ENCODE results near the gene SNN. TPM values are rescaled to one million over a fixed set of nuclear protein-coding genes. Genes with fewer than 3 reads are reported as not detected.

Gene SNN
- total and polyA plus RNA-seq, 2 of the 4 experiments (the other 2 are of a cell fraction), result 10.0 to 13.0 TPM

DNA sequence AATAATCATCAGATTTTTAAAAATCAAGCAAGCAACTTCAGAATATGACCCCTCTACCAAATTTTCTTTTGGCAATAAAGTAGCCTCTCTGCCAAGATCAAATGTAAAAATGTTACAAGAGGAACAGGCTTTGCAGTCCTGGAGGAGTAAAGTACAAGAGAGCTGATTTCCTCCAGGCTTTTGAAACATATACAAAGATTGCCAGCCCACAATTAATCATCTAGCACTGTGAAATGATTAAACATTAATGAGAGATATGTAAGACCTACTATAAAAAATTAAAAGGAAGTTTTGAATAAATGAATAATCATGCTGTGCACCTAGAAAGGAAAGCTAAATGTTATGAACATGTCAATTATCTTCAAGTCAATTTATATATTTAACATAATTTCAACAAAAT is 48.1 kb downstream of the SNN start:
- Histone ChIP-seq H4K20me1 (ENCODE audit: insufficient read depth, low read length) (peaks cover 5% of the 10 kb centered on the region; the same call in 1 of the 2 replicates), H3K9me1 (ENCODE audit: insufficient read depth, low read length) (no peaks in the 10 kb centered on the region), H2BK15ac (ENCODE audit: low read depth, low read length) (no peak overlapping the region)

More for the DNA sequence above, 48.1 kb downstream of the SNN start:
- H4K91ac ChIP-seq (ENCODE audit: insufficient read depth, low read depth, low read length), result no peak overlapping the region
- dilution Hi-C loops (cut with HindIII; ENCODE audit: low sequenced_read_pairs, unreplicated experiment), result no loop called here
- POLR2A ChIA-PET (ENCODE audit: unreplicated experiment), result no interaction called here
- in situ Hi-C loops (cut with MboI; ENCODE audit: low sequenced_read_pairs), result loop anchor here (10.0 kb wide), 1 partner anchor 752 kb away; no protein-coding TSS in a partner anchor
- H2BK120ac ChIP-seq (ENCODE audit: low read depth, low read length), result no peak overlapping the region
- no peak overlapping the region for H2BK20ac ChIP-seq (ENCODE audit: low read depth, low read length)
- intact Hi-C loops (cut with micrococcal nuclease), result loop anchor here (10.0 kb wide), 1 partner anchor 752 kb away; no protein-coding TSS in a partner anchor
- no peak for DNase-seq
- H3K23ac ChIP-seq (ENCODE audit: low read depth, low read length), result no peak overlapping the region
- no TSS peak for BruUV-seq (replicated peaks)
- TF ChIP-seq NFE2L2 (IDR thresholded peaks at IDR 0.05; ENCODE audit: low read depth, low read length) (no peak), MAZ (IDR thresholded peaks at IDR 0.05; ENCODE audit: borderline replicate concordance, low read depth, low read length) (no peak), FOS (IDR thresholded peaks at IDR 0.05; ENCODE audit: low read depth, low read length) (no peak), RAD21 (IDR thresholded peaks at IDR 0.05; ENCODE audit: low read length) (no peak), RFX5 (IDR thresholded peaks at IDR 0.05; ENCODE audit: low read depth, low read length) (no peak), MAFK (IDR thresholded peaks at IDR 0.05; ENCODE audit: low read depth, low read length) (no peak), POLR2A (IDR thresholded peaks at IDR 0.05; ENCODE audit: low read depth, low read length) (no peak), SMC3 (IDR thresholded peaks at IDR 0.05; ENCODE audit: low read depth, low read length) (no peak), CEBPB (IDR thresholded peaks at IDR 0.05; ENCODE audit: low read depth, low read length) (no peak), RCOR1 (IDR thresholded peaks at IDR 0.05; ENCODE audit: insufficient replicate concordance, low read length) (no peak), BHLHE40 (IDR thresholded peaks at IDR 0.05; ENCODE audit: low read depth, low read length) (no peak), CHD1 (IDR thresholded peaks at IDR 0.05; ENCODE audit: low read depth, low read length) (no peak), MXI1 (IDR thresholded peaks at IDR 0.05; ENCODE audit: borderline replicate concordance, low read depth, low read length) (no peak), USF2 (IDR thresholded peaks at IDR 0.05; ENCODE audit: low read depth, low read length) (no peak)
- TF ChIP-seq, protein P1, sequence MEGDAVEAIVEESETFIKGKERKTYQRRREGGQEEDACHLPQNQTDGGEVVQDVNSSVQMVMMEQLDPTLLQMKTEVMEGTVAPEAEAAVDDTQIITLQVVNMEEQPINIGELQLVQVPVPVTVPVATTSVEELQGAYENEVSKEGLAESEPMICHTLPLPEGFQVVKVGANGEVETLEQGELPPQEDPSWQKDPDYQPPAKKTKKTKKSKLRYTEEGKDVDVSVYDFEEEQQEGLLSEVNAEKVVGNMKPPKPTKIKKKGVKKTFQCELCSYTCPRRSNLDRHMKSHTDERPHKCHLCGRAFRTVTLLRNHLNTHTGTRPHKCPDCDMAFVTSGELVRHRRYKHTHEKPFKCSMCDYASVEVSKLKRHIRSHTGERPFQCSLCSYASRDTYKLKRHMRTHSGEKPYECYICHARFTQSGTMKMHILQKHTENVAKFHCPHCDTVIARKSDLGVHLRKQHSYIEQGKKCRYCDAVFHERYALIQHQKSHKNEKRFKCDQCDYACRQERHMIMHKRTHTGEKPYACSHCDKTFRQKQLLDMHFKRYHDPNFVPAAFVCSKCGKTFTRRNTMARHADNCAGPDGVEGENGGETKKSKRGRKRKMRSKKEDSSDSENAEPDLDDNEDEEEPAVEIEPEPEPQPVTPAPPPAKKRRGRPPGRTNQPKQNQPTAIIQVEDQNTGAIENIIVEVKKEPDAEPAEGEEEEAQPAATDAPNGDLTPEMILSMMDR (conservative IDR thresholded peaks at IDR 0.05; ENCODE audit: low read depth, low read length), result no peak
- TF ChIP-seq, protein P2, sequence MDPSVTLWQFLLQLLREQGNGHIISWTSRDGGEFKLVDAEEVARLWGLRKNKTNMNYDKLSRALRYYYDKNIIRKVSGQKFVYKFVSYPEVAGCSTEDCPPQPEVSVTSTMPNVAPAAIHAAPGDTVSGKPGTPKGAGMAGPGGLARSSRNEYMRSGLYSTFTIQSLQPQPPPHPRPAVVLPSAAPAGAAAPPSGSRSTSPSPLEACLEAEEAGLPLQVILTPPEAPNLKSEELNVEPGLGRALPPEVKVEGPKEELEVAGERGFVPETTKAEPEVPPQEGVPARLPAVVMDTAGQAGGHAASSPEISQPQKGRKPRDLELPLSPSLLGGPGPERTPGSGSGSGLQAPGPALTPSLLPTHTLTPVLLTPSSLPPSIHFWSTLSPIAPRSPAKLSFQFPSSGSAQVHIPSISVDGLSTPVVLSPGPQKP (IDR thresholded peaks at IDR 0.05; ENCODE audit: borderline replicate concordance, low read depth, low read length), result no peak
- no peak overlapping the region for H3K4ac ChIP-seq (ENCODE audit: low read depth, low read length)
- no peak overlapping the region for H4K8ac ChIP-seq (ENCODE audit: low read depth in 2 of 2, low read length in 2 of 2)
- peaks cover 18 to 25% of the 10 kb centered on the region in 2 experiments for H3K79me1 ChIP-seq (ENCODE audit: low read depth in 1 of 2, low read length in 2 of 2)
- H3K36me3 ChIP-seq (ENCODE audit: control insufficient read depth, insufficient read depth, low read length), result peaks cover 29% of the 10 kb centered on the region
- H2BK5ac ChIP-seq (ENCODE audit: low read depth, low read length, poor library complexity, severe bottlenecking), result no peak overlapping the region
- H4K5ac ChIP-seq (ENCODE audit: low read depth, low read length), result no peak overlapping the region
- no peak overlapping the region for H3K18ac ChIP-seq (ENCODE audit: low read depth, low read length)
- H3K9ac ChIP-seq (ENCODE audit: low read depth, low read length), result no peak overlapping the region
- no peak for ATAC-seq (ENCODE audit: low read depth)
- no peak overlapping the region for H3K14ac ChIP-seq (replicated peaks; ENCODE audit: low read depth, low read length)
- H2AK5ac ChIP-seq (ENCODE audit: low read depth, low read length), result no peak overlapping the region
- CTCF ChIA-PET, result no interaction called here
- no peaks in the 10 kb centered on the region for H3K9me3 ChIP-seq (ENCODE audit: control insufficient read depth, insufficient read depth, low read length)
- H2AK9ac ChIP-seq (replicated peaks; ENCODE audit: low read depth, low read length, poor library complexity), result no peak overlapping the region
- H2AFZ ChIP-seq (replicated peaks; ENCODE audit: low read length, poor library complexity), result no peak overlapping the region
- peaks cover 2% of the 10 kb centered on the region; the same call in 1 of the 2 replicates for H3K4me1 ChIP-seq (ENCODE audit: control insufficient read depth, insufficient read depth, low read length)
- H3K56ac ChIP-seq (ENCODE audit: extremely low read depth, insufficient read depth, low read length), result no peak overlapping the region
- H3K27ac ChIP-seq (ENCODE audit: insufficient read depth, low read length), result no peak overlapping the region
- no peaks in the 10 kb centered on the region for H3K27me3 ChIP-seq (ENCODE audit: control insufficient read depth, insufficient read depth, low read length)
- H3K4me2 ChIP-seq (ENCODE audit: low read depth, low read length), result no peak overlapping the region
- H3K4me3 ChIP-seq (ENCODE audit: insufficient read depth, low read depth, low read length), result no peak overlapping the region
